DLD1 (cell line): Measurements from ENCODE around the gene THSD4.

Experiments
- in situ Hi-C: cut with HindIII; loops from 2 replicates; pipeline ENCODE4 v1.10.0; 2017; ENCODE audit warnings: low sequenced_read_pairs

Gene THSD4

DNA sequence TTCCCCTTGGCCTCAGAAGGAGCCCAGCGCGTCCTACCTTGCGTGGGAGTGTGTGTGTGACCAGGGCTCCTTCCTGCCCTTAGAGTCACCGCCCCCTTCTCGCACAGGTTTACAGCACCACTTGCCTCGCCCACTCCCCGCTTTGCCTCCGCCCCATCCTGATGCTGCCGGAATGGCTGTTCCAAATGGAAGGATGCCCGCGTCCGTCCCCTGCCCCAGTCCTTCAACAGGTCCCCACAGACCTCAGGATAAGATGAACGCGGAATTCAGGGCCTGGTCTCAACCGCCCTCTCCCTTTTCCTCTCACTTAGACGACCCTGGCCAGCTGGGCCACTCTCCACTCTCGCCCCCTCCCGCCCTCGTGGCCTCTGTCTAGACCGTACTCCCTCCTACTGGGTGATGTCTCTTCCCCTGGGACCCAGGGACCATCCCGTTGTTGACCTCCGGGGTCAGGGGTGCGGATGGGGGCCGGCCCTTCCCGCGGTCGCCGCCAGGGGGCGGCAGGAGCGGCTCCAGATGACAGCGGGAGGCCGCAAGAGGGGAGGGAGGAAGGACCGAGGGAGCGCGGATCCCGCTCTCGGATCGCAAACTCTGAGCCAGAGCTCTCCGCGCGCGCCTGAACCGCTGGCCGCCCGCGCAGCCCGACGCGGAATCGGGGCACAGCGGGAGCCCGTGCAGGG lies at the start of gene THSD4:
THSD4 (plus strand) TSS at position 585 of the 680 bp plus-strand sequence.
- in situ Hi-C loops: no loop called here

DNA sequence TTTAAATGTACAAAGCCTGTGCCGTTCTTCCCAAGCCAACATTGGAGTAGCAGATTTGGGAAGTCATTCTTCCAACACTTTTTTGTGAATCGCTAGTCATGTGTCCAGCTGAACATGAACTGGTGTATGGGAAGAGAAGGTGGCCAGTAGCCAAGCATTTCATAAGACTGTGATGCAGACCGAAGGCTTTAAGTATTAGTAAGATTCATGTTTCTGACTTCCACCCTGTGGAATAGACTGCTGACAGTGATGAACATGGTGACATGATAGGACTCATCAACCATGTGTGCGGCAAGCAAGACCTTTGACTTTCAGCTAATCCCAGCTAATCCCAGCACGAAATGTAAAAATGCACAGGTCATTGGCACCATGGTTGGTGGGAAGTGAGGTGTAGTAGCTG lies 48.3 kb upstream of the THSD4 start:
- in situ Hi-C loops: no loop called here

GRCh38 chr15:71069693-71070092 lies 45.6 kb upstream of the THSD4 start:
- in situ Hi-C loops: no loop called here

DNA sequence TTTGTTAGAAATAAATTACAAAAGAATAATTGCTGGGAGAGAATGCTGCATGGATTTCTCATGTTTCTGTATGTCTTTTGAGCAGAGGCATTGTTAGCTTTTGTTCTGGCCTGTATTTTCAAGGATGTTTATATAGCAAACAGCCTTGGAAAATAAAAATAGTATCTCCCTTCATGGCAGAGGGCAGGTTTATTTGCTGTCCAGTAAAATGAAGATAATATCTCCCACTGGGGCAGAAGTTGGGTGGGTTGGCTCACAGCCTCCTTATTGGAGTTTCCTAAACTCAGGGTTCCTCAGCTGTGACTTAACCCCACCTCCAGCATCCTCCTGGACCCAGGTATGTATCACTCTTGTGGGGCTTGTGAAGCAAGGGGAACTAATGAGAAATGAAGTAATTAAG lies 43.7 kb upstream of the THSD4 start:
- in situ Hi-C loops: no loop called here

GRCh38 chr15:71072423-71072822 lies 42.8 kb upstream of the THSD4 start:
- in situ Hi-C loops: no loop called here

DNA sequence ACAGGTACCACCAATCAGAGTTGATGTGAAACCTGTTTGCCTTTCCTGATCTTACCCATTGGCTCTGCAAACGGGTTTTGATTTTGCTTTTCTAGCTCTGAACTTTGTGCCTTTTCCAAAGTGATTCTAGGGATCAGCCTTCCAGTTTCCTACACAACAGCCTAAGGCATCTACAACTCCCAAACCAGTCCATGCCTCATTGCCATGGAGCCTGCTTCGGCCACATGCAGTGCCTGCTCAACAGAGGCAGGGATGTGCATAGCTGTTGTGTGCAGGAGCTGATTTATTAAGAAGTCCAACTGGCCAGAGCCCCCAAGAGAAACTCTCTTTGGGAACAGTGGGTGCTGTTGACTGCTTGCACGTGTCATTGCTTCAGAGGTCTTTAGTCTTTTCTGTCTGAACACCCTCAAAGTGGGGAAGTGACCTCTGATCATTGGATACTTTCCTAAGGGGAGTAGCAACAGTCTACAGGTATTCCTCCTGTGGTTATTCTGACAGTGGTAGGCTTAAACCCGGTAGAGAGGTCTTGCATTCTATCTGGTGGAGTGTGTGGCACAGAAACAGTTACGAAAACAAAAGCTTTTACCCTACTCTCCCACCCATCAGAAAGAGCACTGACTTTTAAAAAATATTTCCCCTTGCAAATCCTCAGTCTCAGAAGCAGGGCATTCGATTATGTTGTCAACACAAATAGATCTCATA lies 36.6 kb upstream of the THSD4 start:
- in situ Hi-C loops: no loop called here

DNA sequence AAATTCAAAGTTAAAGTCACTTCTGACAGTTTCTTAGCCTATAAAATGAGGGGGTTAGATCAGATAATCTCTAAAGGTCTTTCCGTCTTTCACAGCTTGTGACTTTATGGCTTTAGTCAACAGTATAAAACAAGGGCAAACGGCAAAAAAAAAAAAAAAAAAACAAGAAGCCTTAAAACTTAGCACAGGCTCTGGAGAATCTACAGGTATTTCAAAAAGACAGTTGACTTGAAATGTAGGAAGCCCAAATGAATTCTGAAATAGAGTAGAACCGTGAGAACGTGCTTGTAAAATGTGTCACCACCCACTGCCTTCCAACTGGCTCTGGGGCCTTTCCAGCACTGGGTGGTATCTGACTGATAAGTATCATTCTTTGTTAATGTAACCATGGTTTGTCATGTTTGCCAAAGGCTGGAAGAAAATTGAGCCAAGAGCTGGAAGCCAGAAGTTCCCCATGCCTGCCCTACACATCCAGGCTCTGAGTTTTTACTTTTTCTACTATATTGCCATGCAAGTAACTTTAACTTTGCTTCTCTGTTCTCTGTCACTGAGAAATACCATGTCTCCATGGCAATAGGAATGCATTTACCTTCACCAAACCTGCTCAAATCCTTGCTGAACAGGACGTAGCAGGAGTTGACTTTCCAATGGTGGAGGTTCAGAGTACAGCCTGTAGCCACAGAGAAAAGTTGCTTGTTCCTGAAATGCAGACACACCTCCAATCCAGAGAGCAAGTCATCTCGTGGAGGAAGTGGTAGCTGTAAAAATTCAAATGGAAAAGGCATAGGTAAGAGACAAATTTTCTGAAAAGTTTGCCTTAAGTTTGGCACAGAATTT lies 35.8 kb upstream of the THSD4 start:
- in situ Hi-C loops: no loop called here

DNA sequence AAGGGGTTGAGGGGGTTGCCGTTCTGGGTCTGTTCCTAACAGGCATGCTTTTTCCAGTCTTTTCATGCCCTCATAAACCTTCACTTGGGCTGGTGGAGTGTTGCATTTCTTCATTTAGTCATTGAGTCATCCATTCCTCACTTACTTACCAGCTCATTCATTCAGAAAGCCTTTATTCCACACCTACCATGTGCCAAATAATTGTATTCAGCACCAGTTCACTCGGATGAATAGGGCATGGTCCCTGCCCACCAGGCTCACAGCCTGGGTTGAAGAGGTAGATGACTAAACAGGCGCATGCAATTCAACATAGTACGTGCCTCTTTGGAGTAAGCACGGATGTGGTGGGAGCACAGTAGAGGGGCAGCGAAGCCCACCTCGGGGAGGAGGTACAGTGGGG lies 35.1 kb upstream of the THSD4 start:
- in situ Hi-C loops: no loop called here

DNA sequence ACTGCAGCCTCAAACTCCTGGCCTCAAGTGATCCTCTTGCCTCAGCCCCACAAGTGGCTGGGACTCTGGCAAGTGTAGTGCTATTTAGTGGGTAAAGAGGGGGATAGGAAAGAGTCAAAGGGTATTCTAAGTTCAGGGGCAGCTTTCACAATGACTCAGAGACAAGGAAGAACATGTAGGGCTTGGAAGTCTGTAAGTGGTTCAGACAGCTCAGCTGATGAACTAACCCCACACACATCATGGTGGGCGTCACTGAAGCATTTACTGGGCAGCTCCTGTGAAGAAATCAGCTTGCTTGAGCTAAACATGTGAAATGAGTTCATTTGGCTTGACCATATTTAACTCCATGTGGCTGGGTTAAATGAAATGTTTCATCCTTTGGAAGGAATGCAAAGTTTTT lies 34.6 kb upstream of the THSD4 start:
- in situ Hi-C loops: no loop called here

- in situ Hi-C loops: no loop called here
Observed at GRCh38 chr15:71082803-71083202, 32.5 kb upstream of the THSD4 start.

- in situ Hi-C loops: no loop called here
Observed at GRCh38 chr15:71083349-71083748, 31.9 kb upstream of the THSD4 start.

DNA sequence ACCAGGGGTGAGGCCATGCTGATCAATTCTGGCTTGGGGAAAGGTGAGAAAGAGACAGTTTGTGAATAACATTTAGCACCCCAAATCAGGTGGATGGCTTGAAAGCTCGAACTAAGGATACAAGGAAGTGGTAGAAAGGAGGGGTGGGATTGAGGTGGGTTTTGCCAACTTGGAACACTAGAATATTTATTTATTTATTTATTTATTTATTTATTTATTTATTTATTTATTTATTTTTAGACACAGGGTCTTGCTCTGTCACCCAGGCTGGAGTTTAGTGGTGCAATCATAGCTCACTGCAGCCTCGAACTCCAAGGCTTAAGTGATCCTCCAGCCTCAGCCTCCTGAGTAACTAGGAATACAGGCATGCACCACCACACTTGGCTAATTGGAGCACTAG lies 31.0 kb upstream of the THSD4 start:
- in situ Hi-C loops: no loop called here

DNA sequence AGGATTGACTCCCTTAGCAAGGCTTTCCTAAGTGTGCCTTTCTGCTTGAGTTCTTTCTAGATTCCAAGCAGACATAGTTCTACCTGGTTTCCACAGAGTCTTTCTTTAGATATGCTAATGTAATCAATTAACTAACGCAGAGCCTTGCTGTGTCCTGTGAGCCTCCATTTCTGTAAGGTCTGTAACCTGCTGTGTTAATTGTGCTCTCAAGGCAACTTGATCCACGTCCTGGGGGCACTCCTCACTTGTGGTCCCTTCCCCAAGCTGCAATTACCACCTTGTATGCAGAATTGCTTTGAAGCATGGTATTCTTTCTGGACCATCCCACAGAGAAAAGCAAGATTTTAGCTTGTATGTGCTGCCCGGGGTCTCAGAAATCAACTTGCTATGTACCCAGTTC lies 29.5 kb upstream of the THSD4 start:
- in situ Hi-C loops: no loop called here

DNA sequence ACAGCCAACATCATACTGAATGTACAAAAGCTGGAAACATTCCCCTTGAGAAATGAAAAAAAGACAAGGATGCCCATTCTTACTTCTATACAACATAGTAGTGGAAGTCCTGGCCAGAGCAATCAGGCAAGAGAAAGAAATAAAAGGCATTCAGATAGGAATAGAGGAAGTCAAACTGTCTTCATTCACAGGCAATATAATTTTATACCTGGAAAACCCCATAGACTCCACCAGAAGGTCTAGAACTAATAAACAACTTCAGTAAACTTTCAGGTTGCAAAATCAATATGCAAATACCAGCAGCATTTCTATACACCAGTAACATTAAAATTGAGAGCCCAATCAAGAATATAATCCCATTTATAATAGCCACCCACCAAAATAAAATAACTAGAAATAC lies 27.1 kb upstream of the THSD4 start:
- in situ Hi-C loops: no loop called here

- in situ Hi-C loops: no loop called here
Observed at GRCh38 chr15:71088683-71089082, 26.6 kb upstream of the THSD4 start.

DNA sequence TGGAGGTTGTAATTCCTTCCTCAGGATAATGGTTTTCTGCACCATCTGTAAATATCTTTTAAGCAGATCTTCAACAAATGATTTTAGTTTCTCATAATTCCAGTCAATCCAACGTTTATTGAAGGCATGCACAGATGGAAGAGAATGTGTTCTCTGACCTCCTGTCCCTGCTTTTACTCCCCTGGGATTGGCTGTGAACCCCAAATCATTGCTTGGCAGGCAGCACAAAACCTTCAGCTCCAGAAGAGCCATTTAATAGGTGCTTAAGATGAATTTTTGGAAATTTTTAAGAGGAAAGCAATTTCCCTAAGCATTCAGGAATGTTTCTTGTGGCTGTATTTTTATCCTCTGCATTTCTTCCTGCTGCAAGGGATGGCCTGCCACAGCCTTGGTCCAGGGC lies 25.5 kb upstream of the THSD4 start:
- in situ Hi-C loops: no loop called here

GRCh38 chr15:71091601-71092000 lies 23.7 kb upstream of the THSD4 start:
- in situ Hi-C loops: no loop called here

GRCh38 chr15:71092056-71092600 lies 23.1 kb upstream of the THSD4 start:
- in situ Hi-C loops: no loop called here

DNA sequence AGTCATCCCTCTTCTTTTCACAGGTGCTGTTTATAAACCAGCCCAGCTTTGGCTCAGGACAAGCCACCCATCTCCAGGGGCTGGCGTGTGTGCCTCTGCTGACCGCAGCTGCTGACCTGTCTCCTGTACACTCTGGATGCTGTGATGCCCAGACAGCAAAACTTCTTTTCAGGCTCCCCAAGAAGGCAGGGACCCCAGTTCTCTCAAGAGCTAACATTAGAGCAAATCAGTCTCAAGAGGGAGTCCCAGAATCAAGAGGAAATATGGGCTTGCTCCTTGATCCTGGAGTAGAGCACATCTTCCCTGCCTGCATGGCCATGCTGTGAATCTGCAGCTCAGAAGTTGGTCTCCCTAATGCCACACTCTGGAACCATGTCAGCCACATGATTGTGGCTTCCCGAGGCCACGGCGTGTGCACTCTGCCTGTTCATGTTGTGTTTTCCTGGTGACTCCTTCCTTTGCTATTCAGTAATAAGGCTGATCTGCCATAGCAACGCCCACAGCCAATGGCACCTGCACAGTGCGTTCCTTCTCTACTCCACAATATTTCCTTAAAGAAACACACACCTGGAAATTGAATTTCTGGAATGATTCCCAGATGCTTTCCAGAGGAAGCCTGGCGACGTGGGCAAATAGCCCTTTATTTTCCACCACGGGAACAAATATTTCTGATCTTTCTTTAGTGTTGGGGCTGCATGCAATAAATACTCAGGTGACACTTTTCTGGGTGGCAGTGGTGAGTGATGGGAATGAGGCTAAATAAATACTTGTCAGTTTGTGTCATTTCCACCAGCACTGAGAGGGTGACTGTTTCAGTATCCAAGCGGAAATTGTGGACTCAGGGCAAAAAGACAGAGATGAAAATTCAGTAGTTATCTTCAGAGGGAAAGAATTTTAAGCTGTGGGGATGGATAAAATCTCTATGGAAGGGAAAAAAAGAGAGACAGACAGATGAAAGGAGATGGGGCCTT lies 21.9 kb upstream of the THSD4 start:
- in situ Hi-C loops: no loop called here

DNA sequence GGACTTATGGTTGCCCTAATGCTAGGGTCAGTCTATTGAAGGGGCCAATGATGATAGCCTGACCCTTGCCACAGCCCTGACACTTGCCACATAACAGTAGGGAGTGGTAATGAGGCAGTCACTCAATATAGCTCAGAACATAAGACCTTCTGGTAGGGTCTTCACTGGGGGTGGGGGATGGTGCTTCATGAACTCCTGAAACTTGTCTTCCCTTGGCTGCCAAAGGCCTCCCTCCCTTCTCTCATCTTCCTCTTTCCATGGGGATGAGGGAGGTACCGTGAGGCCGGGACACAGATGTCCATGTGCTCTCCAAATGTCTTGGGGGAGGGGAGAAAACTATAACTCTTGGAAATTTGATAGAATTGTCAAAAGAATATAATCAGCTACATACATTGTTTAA lies 21.1 kb upstream of the THSD4 start:
- in situ Hi-C loops: no loop called here
